ENCODE measurements around the gene PIGT. TPM values are rescaled to one million over a fixed set of nuclear protein-coding genes. Genes with fewer than 3 reads are reported as not detected.

The PIGT gene
- total and polyA plus RNA-seq, 2 experiments from 2014 or later: 48.4 to 63.1 TPM

GRCh38 chr20:45368221-45368980 is 47.5 kb upstream of the PIGT start:
- no peak overlapping the region for H3K4me3 Mint-ChIP-seq
- H3K36me3 Mint-ChIP-seq (ENCODE audit: low read depth): peaks cover 15% of the 10 kb centered on the region; the same call in 2 of the 3 replicates
- no peaks in the 10 kb centered on the region for H3K9me2 ChIP-seq (ENCODE audit: insufficient read depth)
- no peak for TF ChIP-seq ZNF462 (CRISPR knock-in tag; IDR thresholded peaks at IDR 0.05)
- TF ChIP-seq JUNB (IDR thresholded peaks at IDR 0.05; ENCODE audit: unreplicated experiment): no peak
- no peak for TF ChIP-seq EZH2phosphoT487 (IDR thresholded peaks at IDR 0.05; ENCODE audit: unreplicated experiment)
- no peak for TF ChIP-seq NANOG (IDR thresholded peaks at IDR 0.05; ENCODE audit: borderline replicate concordance)
- TF ChIP-seq ZNF331 (CRISPR knock-in tag; IDR thresholded peaks at IDR 0.05; ENCODE audit: low read depth): no peak
- no peak for TF ChIP-seq EZH2 (IDR thresholded peaks at IDR 0.05; ENCODE audit: low read depth, unreplicated experiment)
- no peak for TF ChIP-seq REST (IDR thresholded peaks at IDR 0.05; ENCODE audit: unreplicated experiment)
- TF ChIP-seq POLR2AphosphoS5 (IDR thresholded peaks at IDR 0.05; ENCODE audit: low read depth): no peak
- no peak for TF ChIP-seq STAT1 (IDR thresholded peaks at IDR 0.05; ENCODE audit: unreplicated experiment)
- TF ChIP-seq ETS1 (IDR thresholded peaks at IDR 0.05): no peak
- TF ChIP-seq CTCF (conservative IDR thresholded peaks at IDR 0.05; ENCODE audit: low read depth in 2 of 2): no peak
- no peak for TF ChIP-seq CREB1 (CRISPR knock-in tag; IDR thresholded peaks at IDR 0.05; ENCODE audit: low read depth)
- no peak for TF ChIP-seq ZNF114 (CRISPR knock-in tag; IDR thresholded peaks at IDR 0.05)
- no peak overlapping the region for H3K4me2 ChIP-seq
- H3K27ac ChIP-seq (ENCODE audit: low read depth): no peak overlapping the region
- H3K9me3 Mint-ChIP-seq: no peaks in the 10 kb centered on the region
- peaks cover 11% of the 10 kb centered on the region for H3K4me1 ChIP-seq (ENCODE audit: insufficient read depth)
- no peak for DNase-seq (ENCODE audit: low spot score)
- H2AFZ ChIP-seq: no peak overlapping the region
- peaks cover 15% of the 10 kb centered on the region for H3K27me3 ChIP-seq (ENCODE audit: insufficient read depth)
- no peak overlapping the region for H3K27ac Mint-ChIP-seq
- no peaks in the 10 kb centered on the region for H3K36me3 ChIP-seq (ENCODE audit: insufficient read depth)
- H4K20me1 ChIP-seq (replicated peaks; ENCODE audit: insufficient read depth): 0 out of 2 replicates have a peak, but pooled peaks cover 9% of the 10 kb centered on the region
- peaks cover 14% of the 10 kb centered on the region for H3K79me2 ChIP-seq (replicated peaks; ENCODE audit: insufficient read depth)
- no peak for ATAC-seq
- H3K4me3 ChIP-seq: no peak overlapping the region
- peaks cover 16% of the 10 kb centered on the region for H3K4me1 Mint-ChIP-seq
- peaks cover 12% of the 10 kb centered on the region for H3K27me3 Mint-ChIP-seq (ENCODE audit: insufficient read depth, low read depth, poor library complexity)
- H3F3A ChIP-seq (replicated peaks; ENCODE audit: low read depth): no peaks in the 10 kb centered on the region

Data from GM23338 (cell line).